ENCODE data around the gene ATXN1L.
A peak's percentile ranks its signal among the peaks of the same experiment; 100 is the strongest.
"Not testable (repeated sequence)": the region's sequence is repeated elsewhere in the genome, so short reads cannot be mapped to it uniquely, and the experiment has no call there.

Gene ATXN1L

GRCh38 chr16:71894921-71895678 is 49.3 kb downstream of the ATXN1L start, which contains the start of gene IST1:
TSS of gene IST1 (plus strand) at chr16:71895531. CDS start at chr16:71915641, 20,110 bp downstream.
- peak; percentile 97 for DNase-seq

- no peak for DNase-seq
These were observed 50.0 kb downstream of the ATXN1L start for GRCh38 chr16:71895679-71896365.

- no peak for DNase-seq
These were observed 51.1 kb downstream of the ATXN1L start for GRCh38 chr16:71896764-71897368.

- no peak for DNase-seq
These were observed 53.4 kb downstream of the ATXN1L start for GRCh38 chr16:71899171-71899570.

GRCh38 chr16:71902656-71903365 is 57.0 kb downstream of the ATXN1L start:
- no peak for DNase-seq

- DNase-seq: no peak
These were observed 57.8 kb downstream of the ATXN1L start for GRCh38 chr16:71903608-71904007.

GRCh38 chr16:71904239-71904638 is 58.5 kb downstream of the ATXN1L start:
- DNase-seq: no peak

- DNase-seq: not testable (repeated sequence)
These were observed 60.0 kb downstream of the ATXN1L start for GRCh38 chr16:71905765-71906164.

Data from activated CD4-positive, alpha-beta T cell treated with anti-CD3 and anti-CD28 coated beads for 1 hour (primary cell).